ENCODE measurements around the gene KSR2.
"Not testable (repeated sequence)": the region's sequence is repeated elsewhere in the genome, so short reads cannot be mapped to it uniquely, and the experiment has no call there.

Gene KSR2

GRCh38 chr12:117908411-117908810, 60.4 kb downstream of the KSR2 start:
- Histone ChIP-seq H3K27ac (ENCODE audit: low read depth, low read length) (no peak overlapping the region), H3K9me3 (ENCODE audit: control insufficient read depth, insufficient read depth, low read length) (no peaks in the 10 kb centered on the region), H3K4me1 (ENCODE audit: control insufficient read depth, insufficient read depth, low read length) (no peaks in the 10 kb centered on the region), H3K9ac (ENCODE audit: low read depth, low read length) (no peak overlapping the region), H3K36me3 (ENCODE audit: control insufficient read depth, insufficient read depth, low read length) (no peaks in the 10 kb centered on the region), H3K27me3 (ENCODE audit: control insufficient read depth, insufficient read depth, low read length) (no peaks in the 10 kb centered on the region), H3K4me3 (ENCODE audit: low read depth, low read length) (no peak overlapping the region)

- H3K36me3 ChIP-seq (ENCODE audit: control insufficient read depth, insufficient read depth, low read length) = no peaks in the 10 kb centered on the region
- H3K4me3 ChIP-seq (ENCODE audit: low read depth, low read length) = no peak overlapping the region
- no peaks in the 10 kb centered on the region for H3K27me3 ChIP-seq (ENCODE audit: control insufficient read depth, insufficient read depth, low read length)
- H3K9ac ChIP-seq (ENCODE audit: low read depth, low read length) = no peak overlapping the region
- no peak overlapping the region for H3K27ac ChIP-seq (ENCODE audit: low read depth, low read length)
- no peaks in the 10 kb centered on the region for H3K4me1 ChIP-seq (ENCODE audit: control insufficient read depth, insufficient read depth, low read length)
- no peaks in the 10 kb centered on the region for H3K9me3 ChIP-seq (ENCODE audit: control insufficient read depth, insufficient read depth, low read length)
Observed at GRCh38 chr12:117907108-117907689, 61.6 kb downstream of the KSR2 start.

- no peaks in the 10 kb centered on the region for H3K36me3 ChIP-seq (ENCODE audit: control insufficient read depth, insufficient read depth, low read length)
- H3K4me3 ChIP-seq (ENCODE audit: low read depth, low read length) = no peak overlapping the region
- no peak overlapping the region for H3K9ac ChIP-seq (ENCODE audit: low read depth, low read length)
- no peaks in the 10 kb centered on the region for H3K27me3 ChIP-seq (ENCODE audit: control insufficient read depth, insufficient read depth, low read length)
- H3K9me3 ChIP-seq (ENCODE audit: control insufficient read depth, insufficient read depth, low read length) = no peaks in the 10 kb centered on the region
- no peaks in the 10 kb centered on the region for H3K4me1 ChIP-seq (ENCODE audit: control insufficient read depth, insufficient read depth, low read length)
- no peak overlapping the region for H3K27ac ChIP-seq (ENCODE audit: low read depth, low read length)
Observed at GRCh38 chr12:117904051-117904450, 64.7 kb downstream of the KSR2 start.

- no peak overlapping the region for H3K27ac ChIP-seq (ENCODE audit: low read depth, low read length)
Observed at GRCh38 chr12:117903110-117903840, 65.5 kb downstream of the KSR2 start.

DNA sequence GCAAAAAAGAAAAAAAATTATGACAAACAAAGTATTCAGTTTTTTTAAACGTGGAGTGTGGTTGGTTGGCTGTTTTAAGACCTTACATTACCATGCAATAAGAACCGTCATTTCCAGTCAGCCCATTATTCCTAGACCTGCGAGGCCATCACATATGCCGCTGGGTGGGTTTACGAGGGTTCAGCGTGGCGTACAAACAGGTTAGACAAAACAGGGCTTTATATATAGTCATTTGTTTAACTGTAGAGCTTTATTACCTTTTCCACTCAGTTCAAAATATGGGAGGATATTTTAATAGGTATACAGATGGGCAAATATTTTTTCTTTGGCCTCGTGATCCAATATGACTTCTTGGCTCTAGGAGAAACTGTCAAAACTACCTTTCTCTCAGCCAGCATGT, 67.2 kb downstream of the KSR2 start:
- Histone ChIP-seq H3K36me3 (ENCODE audit: control insufficient read depth, insufficient read depth, low read length) (no peaks in the 10 kb centered on the region), H3K9ac (ENCODE audit: low read depth, low read length) (no peak overlapping the region), H3K27me3 (ENCODE audit: control insufficient read depth, insufficient read depth, low read length) (no peaks in the 10 kb centered on the region), H3K4me3 (ENCODE audit: low read depth, low read length) (no peak overlapping the region), H3K9me3 (ENCODE audit: control insufficient read depth, insufficient read depth, low read length) (no peaks in the 10 kb centered on the region), H3K27ac (ENCODE audit: low read depth, low read length) (no peak overlapping the region), H3K4me1 (ENCODE audit: control insufficient read depth, insufficient read depth, low read length) (no peaks in the 10 kb centered on the region)

More at GRCh38 chr12:117903110-117903840, 65.5 kb downstream of the KSR2 start:
- Histone ChIP-seq H3K4me3 (ENCODE audit: low read depth, low read length) (no peak overlapping the region), H3K4me1 (ENCODE audit: control insufficient read depth, insufficient read depth, low read length) (no peaks in the 10 kb centered on the region), H3K27me3 (ENCODE audit: control insufficient read depth, insufficient read depth, low read length) (no peaks in the 10 kb centered on the region), H3K9me3 (ENCODE audit: control insufficient read depth, insufficient read depth, low read length) (no peaks in the 10 kb centered on the region), H3K36me3 (ENCODE audit: control insufficient read depth, insufficient read depth, low read length) (no peaks in the 10 kb centered on the region), H3K9ac (ENCODE audit: low read depth, low read length) (no peak overlapping the region)

- H3K9me3 ChIP-seq (ENCODE audit: control insufficient read depth, insufficient read depth, low read length) = no peaks in the 10 kb centered on the region
- no peaks in the 10 kb centered on the region for H3K4me1 ChIP-seq (ENCODE audit: control insufficient read depth, insufficient read depth, low read length)
- H3K27ac ChIP-seq (ENCODE audit: low read depth, low read length) = no peak overlapping the region
- H3K36me3 ChIP-seq (ENCODE audit: control insufficient read depth, insufficient read depth, low read length) = no peaks in the 10 kb centered on the region
- H3K9ac ChIP-seq (ENCODE audit: low read depth, low read length) = no peak overlapping the region
- H3K27me3 ChIP-seq (ENCODE audit: control insufficient read depth, insufficient read depth, low read length) = no peaks in the 10 kb centered on the region
- H3K4me3 ChIP-seq (ENCODE audit: low read depth, low read length) = no peak overlapping the region
Observed at GRCh38 chr12:117900561-117900960, 68.2 kb downstream of the KSR2 start.

DNA sequence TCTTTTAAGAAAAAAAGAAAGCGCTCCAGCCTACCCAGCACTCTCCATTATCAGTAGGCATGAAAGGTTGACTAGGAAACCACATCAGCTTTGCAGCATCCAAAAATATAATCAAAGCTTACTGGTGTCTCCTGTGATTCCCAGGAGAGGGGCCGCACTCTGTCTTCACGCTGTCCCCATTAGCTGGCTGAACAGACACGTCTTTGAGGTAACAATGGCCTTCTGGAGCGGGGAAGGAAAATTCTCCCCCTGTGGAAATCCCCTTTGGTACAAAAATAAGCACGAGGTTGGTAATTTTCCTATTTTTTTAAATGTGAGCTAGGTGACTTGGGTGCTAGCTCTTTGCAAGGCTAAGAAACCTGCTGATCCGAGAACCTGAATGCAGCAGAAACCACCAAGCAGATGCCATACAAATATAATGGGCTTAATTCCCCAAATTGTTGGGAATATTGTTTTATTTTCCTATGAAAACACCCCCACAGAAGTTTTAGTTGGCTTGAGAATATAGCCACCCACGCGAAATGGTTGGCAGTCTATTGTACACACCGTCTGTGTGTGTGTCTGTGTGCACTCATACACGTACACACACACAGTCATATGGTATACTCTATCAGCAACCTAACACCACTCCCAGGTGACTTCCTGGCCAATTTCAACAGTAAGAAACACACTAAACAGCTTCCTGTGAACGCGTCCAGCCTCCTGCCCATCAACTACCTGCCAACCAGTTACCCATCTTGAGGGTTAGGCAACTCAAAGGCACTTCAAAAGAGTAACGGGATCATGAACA, 71.2 kb downstream of the KSR2 start:
- Histone ChIP-seq H3K4me3 (ENCODE audit: low read depth, low read length) (no peak overlapping the region), H3K9me3 (ENCODE audit: control insufficient read depth, insufficient read depth, low read length) (no peaks in the 10 kb centered on the region), H3K4me1 (ENCODE audit: control insufficient read depth, insufficient read depth, low read length) (no peaks in the 10 kb centered on the region), H3K27me3 (ENCODE audit: control insufficient read depth, insufficient read depth, low read length) (no peaks in the 10 kb centered on the region), H3K27ac (ENCODE audit: low read depth, low read length) (no peak overlapping the region), H3K9ac (ENCODE audit: low read depth, low read length) (no peak overlapping the region), H3K36me3 (ENCODE audit: control insufficient read depth, insufficient read depth, low read length) (no peaks in the 10 kb centered on the region)

DNA sequence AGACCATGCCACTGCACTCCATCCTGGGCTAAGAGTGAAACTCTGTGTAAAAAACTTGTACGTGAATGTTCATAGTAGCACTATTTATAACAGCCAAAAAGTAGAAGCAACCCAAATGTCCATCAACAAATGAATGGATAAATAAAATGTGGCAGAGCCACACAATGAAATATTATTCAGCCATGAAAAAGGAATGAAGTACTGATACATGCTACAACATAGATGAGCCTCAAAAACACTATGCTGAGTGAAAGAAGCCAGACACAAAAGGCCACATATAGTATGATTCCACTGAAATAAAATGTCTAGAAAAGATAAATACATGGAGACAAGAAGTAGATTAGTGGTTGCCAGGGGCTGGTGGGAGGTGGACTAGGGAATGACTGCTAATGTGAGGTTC, 72.8 kb downstream of the KSR2 start:
- H3K9ac ChIP-seq (ENCODE audit: low read depth, low read length) = no peak overlapping the region
- no peaks in the 10 kb centered on the region for H3K36me3 ChIP-seq (ENCODE audit: control insufficient read depth, insufficient read depth, low read length)
- H3K4me3 ChIP-seq (ENCODE audit: low read depth, low read length) = no peak overlapping the region
- no peaks in the 10 kb centered on the region for H3K27me3 ChIP-seq (ENCODE audit: control insufficient read depth, insufficient read depth, low read length)
- no peak overlapping the region for H3K27ac ChIP-seq (ENCODE audit: low read depth, low read length)
- H3K9me3 ChIP-seq (ENCODE audit: control insufficient read depth, insufficient read depth, low read length) = no peaks in the 10 kb centered on the region
- no peaks in the 10 kb centered on the region for H3K4me1 ChIP-seq (ENCODE audit: control insufficient read depth, insufficient read depth, low read length)

DNA sequence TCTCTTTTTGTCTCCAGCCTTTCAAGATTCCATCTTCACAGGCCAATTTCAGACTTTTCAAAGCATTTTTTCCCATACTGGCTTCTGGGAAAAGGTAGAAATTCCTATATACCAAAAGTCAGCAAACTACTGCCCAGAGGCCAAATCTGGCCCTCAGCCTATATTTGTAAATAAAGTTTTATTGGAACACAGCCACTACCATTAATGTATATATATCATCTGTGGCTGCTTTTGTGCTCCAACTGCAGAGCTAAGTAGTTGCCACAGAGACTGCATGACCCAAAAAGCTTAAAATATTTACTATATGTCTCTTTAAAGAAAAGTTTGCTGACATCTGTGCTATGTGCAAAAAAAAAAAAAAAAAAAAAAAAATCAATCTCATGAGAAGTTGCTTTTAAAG, 76.3 kb downstream of the KSR2 start:
- Histone ChIP-seq H3K27ac (ENCODE audit: low read depth, low read length) (no peak overlapping the region), H3K9me3 (ENCODE audit: control insufficient read depth, insufficient read depth, low read length) (no peaks in the 10 kb centered on the region), H3K27me3 (ENCODE audit: control insufficient read depth, insufficient read depth, low read length) (no peaks in the 10 kb centered on the region), H3K9ac (ENCODE audit: low read depth, low read length) (no peak overlapping the region), H3K4me1 (ENCODE audit: control insufficient read depth, insufficient read depth, low read length) (no peaks in the 10 kb centered on the region), H3K4me3 (ENCODE audit: low read depth, low read length) (no peak overlapping the region), H3K36me3 (ENCODE audit: control insufficient read depth, insufficient read depth, low read length) (no peaks in the 10 kb centered on the region)

GRCh38 chr12:117891265-117891664, 77.5 kb downstream of the KSR2 start:
- not testable (repeated sequence) for H3K4me3 ChIP-seq (ENCODE audit: low read depth, low read length); H3K27ac ChIP-seq (ENCODE audit: low read depth, low read length); H3K9me3 ChIP-seq (ENCODE audit: control insufficient read depth, insufficient read depth, low read length); H3K36me3 ChIP-seq (ENCODE audit: control insufficient read depth, insufficient read depth, low read length); H3K4me1 ChIP-seq (ENCODE audit: control insufficient read depth, insufficient read depth, low read length); H3K9ac ChIP-seq (ENCODE audit: low read depth, low read length); H3K27me3 ChIP-seq (ENCODE audit: control insufficient read depth, insufficient read depth, low read length)

DNA sequence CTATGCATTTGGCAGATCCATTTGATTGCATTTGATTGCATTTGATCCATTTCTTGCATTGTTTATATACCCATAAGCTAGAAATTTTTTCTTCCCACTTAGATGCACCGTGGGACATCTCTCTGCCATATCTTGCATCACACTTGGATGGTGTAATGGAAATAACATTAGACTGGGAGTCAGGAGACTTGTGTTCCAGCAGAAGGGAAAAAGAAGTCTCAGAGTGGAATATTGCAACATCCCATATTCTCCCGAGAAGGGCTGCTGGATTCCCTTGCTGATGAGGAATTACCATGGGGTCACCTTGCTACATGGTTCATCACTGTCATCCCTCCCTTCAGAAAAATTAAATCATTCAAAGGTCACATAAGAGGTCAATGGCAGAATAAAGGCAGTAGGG, 78.1 kb downstream of the KSR2 start:
- H3K4me1 ChIP-seq (ENCODE audit: control insufficient read depth, insufficient read depth, low read length) = no peaks in the 10 kb centered on the region
- H3K27me3 ChIP-seq (ENCODE audit: control insufficient read depth, insufficient read depth, low read length) = no peaks in the 10 kb centered on the region
- H3K9me3 ChIP-seq (ENCODE audit: control insufficient read depth, insufficient read depth, low read length) = no peaks in the 10 kb centered on the region
- H3K9ac ChIP-seq (ENCODE audit: low read depth, low read length) = no peak overlapping the region
- no peak overlapping the region for H3K27ac ChIP-seq (ENCODE audit: low read depth, low read length)
- no peaks in the 10 kb centered on the region for H3K36me3 ChIP-seq (ENCODE audit: control insufficient read depth, insufficient read depth, low read length)
- no peak overlapping the region for H3K4me3 ChIP-seq (ENCODE audit: low read depth, low read length)

Measured in HUES48 (cell line).